Kidney tubule cell (primary cell): ENCODE results near the gene CREB3L2.
"Not testable (repeated sequence)": the region's sequence is repeated elsewhere in the genome, so short reads cannot be mapped to it uniquely, and the experiment has no call there.

Experiments used
- DNase-seq: peaks from one replicate; pipeline ENCODE4 v3.0.0-alpha.2; 2018; ENCODE audit warnings: low spot score

Gene CREB3L2

DNA sequence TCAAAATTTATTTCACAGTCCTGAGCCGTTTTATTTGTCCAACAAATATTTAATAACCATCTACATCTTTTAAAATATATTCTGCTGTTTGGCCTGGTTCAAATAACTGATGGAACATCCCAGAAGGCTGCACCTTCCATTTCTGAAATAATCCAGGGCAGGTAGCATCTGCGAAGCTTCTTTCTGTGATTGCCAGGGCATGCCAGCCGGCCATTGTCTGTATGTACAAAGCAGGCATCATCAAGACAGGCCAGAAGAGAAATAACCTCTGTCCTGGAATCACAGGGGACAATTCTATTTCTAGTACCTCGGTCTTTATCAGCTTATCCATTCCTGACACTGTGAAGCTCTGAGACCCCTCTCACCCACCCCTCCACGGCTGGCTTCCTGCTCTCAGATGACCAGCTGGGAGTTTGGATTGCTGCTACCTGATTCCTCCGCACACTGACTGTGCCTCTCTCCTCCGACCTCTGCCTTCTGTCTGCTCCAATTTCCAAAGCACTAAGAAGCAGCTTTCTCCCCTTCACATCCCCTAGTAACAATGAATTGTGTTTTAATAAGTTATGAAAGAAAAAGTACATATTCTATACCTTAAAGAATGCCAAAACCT is 163.1 kb downstream of the CREB3L2 start:
- no peak for DNase-seq

DNA sequence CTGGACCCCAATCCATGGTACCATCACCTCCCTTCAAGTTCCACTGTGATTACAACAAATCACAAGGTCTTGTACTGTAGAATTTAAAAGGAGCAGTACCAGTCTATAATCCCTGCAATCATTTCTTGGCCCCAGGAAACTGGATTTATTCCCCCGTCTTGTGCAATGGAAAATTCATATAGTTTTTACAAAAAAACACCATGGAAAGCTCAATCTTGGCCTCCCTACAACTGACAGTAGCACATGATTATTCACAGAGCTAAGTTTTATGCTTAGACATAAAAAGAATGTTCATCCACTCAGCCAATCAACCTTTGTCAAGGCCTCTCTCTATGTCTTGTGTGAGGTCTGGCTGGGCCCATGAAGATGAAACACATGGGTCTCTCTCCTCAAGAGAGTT is 165.3 kb downstream of the CREB3L2 start:
- no peak for DNase-seq

DNA sequence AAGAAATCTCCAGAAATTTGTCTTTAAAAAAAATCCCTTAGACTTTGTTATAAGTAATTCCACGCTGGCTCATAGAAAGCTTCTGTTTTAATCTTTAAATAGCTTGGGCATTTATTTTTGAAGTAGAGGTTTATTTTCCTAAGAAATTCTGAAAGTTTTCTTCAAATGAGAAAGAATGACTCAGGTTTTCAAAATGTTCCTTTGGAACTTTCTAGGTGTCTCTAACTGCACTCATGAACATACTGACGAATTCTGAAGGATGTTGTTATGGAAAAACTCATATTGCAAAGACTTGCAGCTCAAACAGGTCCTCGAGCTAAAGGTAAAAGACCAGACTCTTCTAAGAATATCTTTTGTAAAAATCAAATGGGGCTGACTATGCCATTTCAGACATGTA is 165.8 kb downstream of the CREB3L2 start:
- DNase-seq = no peak

DNA sequence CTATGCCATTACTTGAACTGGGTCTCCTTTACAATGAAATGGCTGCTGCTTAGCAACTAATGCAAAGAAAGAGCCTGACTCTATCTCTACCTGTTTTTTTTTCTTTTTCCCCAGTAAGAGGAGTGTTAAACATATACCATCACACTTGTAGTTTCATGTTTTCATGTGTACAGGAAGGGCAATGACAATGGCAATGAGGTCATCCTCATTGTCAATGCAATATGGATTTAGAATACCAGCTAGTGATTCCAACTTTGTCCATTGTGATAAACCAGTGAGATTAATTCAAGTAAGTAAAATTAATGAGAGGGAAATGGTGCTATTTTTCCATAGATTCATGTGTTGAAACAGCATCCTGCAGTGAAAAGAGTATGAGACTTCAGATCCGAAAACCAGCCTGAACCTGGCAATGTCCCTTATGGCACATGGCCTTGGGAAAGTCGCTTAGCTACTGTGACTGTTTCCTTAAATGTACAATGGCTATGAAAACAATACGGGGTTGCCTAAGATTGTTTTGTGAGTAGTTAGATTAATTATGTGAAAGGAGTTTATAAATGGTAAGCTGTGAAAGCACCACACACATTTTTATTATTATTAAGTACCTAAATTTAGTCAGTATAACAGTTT is 166.3 kb downstream of the CREB3L2 start:
- DNase-seq = no peak

DNA sequence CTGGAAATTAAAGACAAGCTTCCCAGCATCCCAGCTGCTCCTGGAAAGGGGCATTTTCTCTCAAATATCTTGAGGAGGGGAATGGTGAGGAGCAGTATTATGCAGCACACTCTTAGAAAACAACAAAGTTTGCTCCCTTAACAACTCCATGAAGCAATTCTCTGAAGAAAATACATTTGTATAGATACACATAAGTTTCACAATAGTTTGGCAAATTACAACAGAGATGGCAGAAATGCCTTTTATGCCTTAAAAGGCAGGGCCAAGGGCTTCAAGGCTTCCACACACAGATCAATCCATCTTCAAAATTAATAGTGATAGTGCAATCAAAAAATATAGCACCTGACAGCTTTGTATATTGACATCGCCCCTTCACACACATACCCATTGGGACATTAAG is 167.3 kb downstream of the CREB3L2 start:
- DNase-seq = no peak

DNA sequence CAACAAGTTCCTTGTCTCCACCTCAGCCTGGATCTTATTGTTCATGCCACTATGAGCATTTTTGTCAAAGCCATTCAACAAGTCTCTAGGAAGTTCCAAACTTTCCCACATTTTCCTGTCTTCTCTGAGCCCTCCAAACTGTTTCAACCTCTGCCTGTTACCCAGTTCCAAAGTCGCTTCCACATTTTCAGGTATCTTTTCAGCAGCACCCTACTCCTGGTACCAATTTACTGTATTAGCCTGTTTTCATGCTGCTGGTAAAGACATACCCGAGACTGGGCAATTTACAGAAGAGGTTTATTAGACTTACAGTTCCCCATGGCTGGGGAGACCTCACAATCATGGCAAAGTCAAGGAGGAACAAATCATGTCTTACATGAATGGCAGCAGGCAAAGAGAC is 168.9 kb downstream of the CREB3L2 start:
- DNase-seq = not testable (repeated sequence)

DNA sequence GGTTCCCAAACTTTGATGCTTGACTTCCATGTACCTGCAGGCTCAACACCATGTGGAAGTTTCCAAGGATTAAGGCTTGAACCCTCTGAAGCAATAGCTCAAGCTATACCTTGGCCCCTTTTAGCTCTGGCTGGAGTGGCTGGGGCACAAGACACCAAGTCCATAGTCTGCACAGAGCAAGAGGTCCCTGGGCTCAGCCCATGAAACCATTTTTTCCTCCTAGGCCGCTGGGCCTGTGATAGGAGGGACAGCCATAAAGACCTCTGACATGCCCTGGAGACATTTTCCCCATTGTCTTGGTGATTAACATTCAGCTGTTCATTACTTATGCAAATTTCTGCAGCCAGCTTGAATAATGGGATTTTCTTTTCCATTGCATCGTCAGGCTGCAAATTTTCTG is 169.5 kb downstream of the CREB3L2 start:
- DNase-seq = no peak

DNA sequence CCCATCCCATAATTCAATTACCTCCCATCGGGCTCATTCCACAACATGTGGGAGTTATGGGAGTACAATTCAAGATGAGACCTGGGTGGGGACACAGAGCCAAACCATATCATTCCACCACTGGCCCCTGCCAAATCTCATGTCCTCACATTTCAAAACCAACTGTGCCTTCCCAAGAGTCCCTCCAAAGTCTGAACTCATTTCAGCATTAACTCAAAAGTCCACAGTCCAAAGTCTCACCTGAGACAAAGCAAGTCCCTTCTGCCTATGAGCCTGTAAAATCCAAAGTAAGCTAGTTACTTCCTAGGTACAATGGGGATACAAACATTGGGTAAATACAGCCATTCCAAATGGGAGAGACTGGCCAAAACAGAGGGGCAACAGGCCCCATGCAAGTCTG is 170.3 kb downstream of the CREB3L2 start:
- DNase-seq = not testable (repeated sequence)

DNA sequence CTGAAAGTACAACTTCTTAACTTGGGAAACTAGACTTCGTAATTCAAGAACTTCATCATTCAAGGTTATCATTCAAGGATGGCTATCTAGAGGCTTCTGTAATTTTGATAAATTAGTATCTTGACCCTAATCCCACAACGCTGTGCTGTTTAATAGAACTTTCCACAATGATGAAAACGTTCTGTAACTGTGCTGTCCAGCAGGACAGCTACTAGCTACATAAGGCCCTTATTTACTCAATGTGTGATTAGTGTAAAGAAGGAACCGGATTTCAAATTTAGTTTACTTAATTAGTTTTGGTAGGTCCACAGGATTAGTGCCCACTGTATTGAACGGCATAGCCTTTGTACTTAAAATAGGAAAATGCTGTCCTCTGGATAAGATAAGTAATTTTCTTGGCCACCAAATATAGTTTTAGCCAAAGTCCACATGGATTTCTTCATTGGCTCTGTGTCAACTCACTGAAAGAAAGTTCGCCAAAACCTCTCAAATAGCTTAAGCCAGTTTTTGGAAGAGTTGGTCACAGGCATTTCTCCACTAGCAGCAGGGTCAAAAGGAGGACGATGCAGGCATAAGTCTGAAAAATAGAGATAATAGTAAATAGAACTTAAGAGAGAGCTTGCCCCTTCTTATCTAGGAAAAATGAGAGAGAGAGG is 172.4 kb downstream of the CREB3L2 start:
- DNase-seq = no peak

DNA sequence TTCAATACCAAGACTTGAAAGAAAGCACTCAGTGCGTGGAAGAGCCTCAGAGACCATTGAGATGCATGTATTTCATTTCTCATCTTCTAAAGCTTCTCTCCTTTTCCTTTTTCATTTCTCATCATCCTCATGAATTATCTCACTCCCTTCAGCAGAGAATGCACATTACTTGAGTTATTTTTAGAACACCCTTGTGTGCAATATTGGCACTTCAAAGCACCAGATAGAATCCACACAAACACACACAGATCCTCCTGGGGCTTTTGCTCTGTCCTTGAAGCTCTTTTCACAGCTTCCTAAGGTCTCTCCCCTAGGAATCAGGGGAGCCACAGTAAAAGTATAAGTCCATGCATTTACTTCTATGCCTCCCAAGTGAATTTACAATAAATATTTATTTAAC is 173.4 kb downstream of the CREB3L2 start:
- DNase-seq = no peak

DNA sequence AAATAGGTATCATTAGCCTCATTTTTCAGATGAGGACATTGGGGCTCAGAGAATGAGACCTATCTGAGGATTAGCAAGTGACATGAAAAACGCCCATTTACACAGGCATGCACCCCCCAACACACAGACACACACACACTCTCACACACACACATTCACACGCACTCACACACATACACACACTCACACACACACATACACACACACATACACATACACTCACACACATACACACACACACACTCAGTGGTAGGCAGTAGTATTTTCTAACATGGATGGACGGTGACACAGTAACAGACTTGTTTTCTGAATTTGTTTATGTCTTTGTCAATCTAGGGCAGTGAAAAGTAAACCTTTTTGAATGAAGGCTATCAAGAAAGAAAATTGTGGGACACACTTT is 176.4 kb downstream of the CREB3L2 start:
- no peak for DNase-seq
